B cell (primary cell): ENCODE results near the gene PEAK1.

Experiments used
- CTCF ChIP-seq: fragments of 200-600 bp; IDR thresholded peaks from one replicate; pipeline ENCODE4 v1.8.0; 2022; ENCODE audit warnings: antibody characterized with exemption, mild to moderate bottlenecking
- EZH2 ChIP-seq: IDR thresholded peaks from 2 replicates; pipeline ENCODE4 v1.6.1; 2012; ENCODE audit warnings: borderline replicate concordance, low read depth, mild to moderate bottlenecking, moderate library complexity, low read length; ENCODE audit not compliant: insufficient read depth, poor library complexity, severe bottlenecking

DNA sequence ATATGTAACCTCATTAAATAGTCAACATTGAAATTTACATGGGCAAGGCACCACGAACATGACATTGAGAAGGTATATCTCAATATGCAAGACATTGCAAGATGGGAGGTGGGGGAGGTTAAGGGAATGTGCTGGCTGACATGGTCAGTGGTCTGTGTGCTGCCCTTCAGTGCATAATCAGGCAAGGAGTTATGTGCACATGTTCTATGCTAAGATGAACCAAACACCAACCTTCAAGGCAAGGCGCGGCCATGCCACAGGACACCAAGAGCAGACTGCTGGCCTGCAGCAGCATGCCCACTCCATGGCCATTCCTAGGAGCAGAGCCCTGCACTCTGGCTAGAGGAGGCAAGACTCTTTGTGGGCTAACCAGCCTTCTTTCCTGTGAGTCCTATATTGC, 308.1 kb downstream of the PEAK1 start:
- no peak for TF ChIP-seq CTCF
- TF ChIP-seq EZH2: no peak
